Panc1 (cell line): ENCODE results near the gene PPIB. TPM values are rescaled to one million over a fixed set of nuclear protein-coding genes. Genes with fewer than 3 reads are reported as not detected.

Experiments
- ATAC-seq: fragments of 200-7000 bp; cut with Tn5 transposase; 2 replicates; pipeline ENCODE4 v1.9.1; 2020; ENCODE audit warnings: mild to moderate bottlenecking, moderate library complexity
- BruUV-seq: library from RNA; stranded (reverse); fragments of 400-500 nt; replicated peaks from 2 replicates; lab custom pipeline; 2021; lab: Mats Ljungman, UMichigan
- CTCF ChIA-PET: fragments of 300-600 bp; sonication (Branson Sonifier 250); formaldehyde crosslinking; loops from one replicate; lab custom pipeline; 2022; ENCODE audit warnings: antibody characterized with exemption; lab: Charles Lee
- POLR2A ChIA-PET: fragments of 300-600 bp; sonication (Branson Sonifier 250); formaldehyde crosslinking; loops from one replicate; lab custom pipeline; 2022; ENCODE audit warnings: antibody characterized with exemption; lab: Charles Lee
- DNase-seq: peaks from one replicate; pipeline ENCODE4 v3.0.0-alpha.2; 2010; ENCODE audit warnings: low read depth, low spot score
- H3K27ac ChIP-seq: 2 replicates; pipeline ENCODE4 v1.5.1; 2011; ENCODE audit warnings: mild to moderate bottlenecking, low read length, inconsistent platforms
- H3K27me3 ChIP-seq: fragments of 200-500 bp; sonication (Bioruptor generic); 2 replicates; pipeline ENCODE4 v1.6.0; 2014; ENCODE audit warnings: low read length, inconsistent platforms; ENCODE audit not compliant: control insufficient read depth, insufficient read depth
- H3K36me3 ChIP-seq: fragments of 200-500 bp; sonication (Bioruptor generic); 2 replicates; pipeline ENCODE4 v1.5.1; 2014; ENCODE audit warnings: inconsistent platforms, mild to moderate bottlenecking, low read length, moderate library complexity; ENCODE audit not compliant: control insufficient read depth, insufficient read depth
- H3K4me1 ChIP-seq: 2 replicates; pipeline ENCODE4 v1.5.1; 2011; ENCODE audit warnings: inconsistent platforms, mild to moderate bottlenecking, low read length, moderate library complexity; ENCODE audit not compliant: control insufficient read depth, insufficient read depth
- H3K4me3 ChIP-seq, 2 experiments: 2 replicates each; pipeline ENCODE4 v1.5.1; 2011 to 2012; ENCODE audit warnings: low read depth in 2 of 2, low read length in 2 of 2, mild to moderate bottlenecking in 2 of 2, inconsistent platforms in 1 of 2, moderate library complexity in 1 of 2
- H3K9me3 ChIP-seq: fragments of 200-500 bp; sonication (Bioruptor generic); 2 replicates; pipeline ENCODE4 v1.5.1; 2014; ENCODE audit warnings: low read depth, mild to moderate bottlenecking, inconsistent platforms, low read length, moderate library complexity; ENCODE audit not compliant: control insufficient read depth, insufficient read depth
- POLR2AphosphoS5 ChIP-seq: IDR thresholded peaks from 2 replicates; pipeline ENCODE4 v1.6.1; 2012; ENCODE audit warnings: mild to moderate bottlenecking, low read depth, low read length, moderate library complexity
- SIN3A ChIP-seq: IDR thresholded peaks from 2 replicates; pipeline ENCODE4 v1.6.1; 2012; ENCODE audit warnings: low read depth, mild to moderate bottlenecking, low read length, moderate library complexity, borderline replicate concordance; ENCODE audit not compliant: insufficient read depth
- in situ Hi-C: cut with HindIII; loops from 2 replicates; pipeline ENCODE4 v1.10.0; 2016; ENCODE audit warnings: low sequenced_read_pairs, low pct_unique_long_range_greater_than_20kb
- intact Hi-C: fragments of 100-400 bp; cut with micrococcal nuclease; formaldehyde crosslinking; loops from one replicate; pipeline ENCODE4 v1.10.0; 2022; ENCODE audit not compliant: unreplicated experiment
- total RNA-seq: library from RNA; stranded (reverse); gene quantifications from one replicate; pipeline ENCODE4 v1.2.1, GENCODE V29; 2021; ENCODE audit not compliant: unreplicated experiment
- TF ChIP-seq, protein P1 (sequence below): fragments of 450-650 bp; IDR thresholded peaks from 2 replicates; pipeline ENCODE4 v1.5.1; 2017; ENCODE audit warnings: mild to moderate bottlenecking
- TF ChIP-seq, protein P2 (sequence below), 2 experiments: IDR thresholded peaks; 2 replicates each; pipeline ENCODE4 v1.6.1; 2011 to 2012; ENCODE audit warnings: low read depth in 2 of 2, control low read depth in 1 of 2, low read length in 1 of 2, mild to moderate bottlenecking in 1 of 2, moderate library complexity in 1 of 2; ENCODE audit not compliant: insufficient read depth in 1 of 2

Gene PPIB
- total RNA-seq, 1 experiment from 2014 or later, result 407 TPM

DNA sequence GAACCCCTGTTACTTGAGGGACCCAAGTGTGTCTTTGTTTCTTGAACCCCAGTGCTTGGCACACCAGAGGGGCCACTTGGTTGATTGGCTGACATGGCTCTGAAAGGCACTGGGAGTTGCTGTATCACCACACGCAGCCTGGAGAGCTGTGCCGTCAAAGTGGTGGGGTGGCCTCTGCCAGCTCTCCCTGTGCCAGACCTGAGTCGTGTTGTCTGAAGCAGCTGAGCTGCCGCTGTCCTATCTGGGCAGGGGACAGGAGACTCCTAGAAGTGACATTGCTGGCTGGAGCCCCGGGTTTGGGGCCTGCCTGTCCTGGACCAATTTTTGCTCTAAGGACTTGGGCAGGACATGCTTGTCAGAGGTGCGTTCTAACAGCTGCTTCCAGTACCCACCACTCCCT lies 16.8 kb downstream of the PPIB start:
- in situ Hi-C loops, result no loop called here
- CTCF ChIA-PET, result interaction anchor here (0.5 kb wide), 1 partner anchor 495 kb away, joined by 5 read pairs; no protein-coding TSS in a partner anchor
- intact Hi-C loops, result no loop called here
- ATAC-seq (no peak), DNase-seq (no peak)
- BruUV-seq, result no TSS peak
- TF ChIP-seq, protein P1, sequence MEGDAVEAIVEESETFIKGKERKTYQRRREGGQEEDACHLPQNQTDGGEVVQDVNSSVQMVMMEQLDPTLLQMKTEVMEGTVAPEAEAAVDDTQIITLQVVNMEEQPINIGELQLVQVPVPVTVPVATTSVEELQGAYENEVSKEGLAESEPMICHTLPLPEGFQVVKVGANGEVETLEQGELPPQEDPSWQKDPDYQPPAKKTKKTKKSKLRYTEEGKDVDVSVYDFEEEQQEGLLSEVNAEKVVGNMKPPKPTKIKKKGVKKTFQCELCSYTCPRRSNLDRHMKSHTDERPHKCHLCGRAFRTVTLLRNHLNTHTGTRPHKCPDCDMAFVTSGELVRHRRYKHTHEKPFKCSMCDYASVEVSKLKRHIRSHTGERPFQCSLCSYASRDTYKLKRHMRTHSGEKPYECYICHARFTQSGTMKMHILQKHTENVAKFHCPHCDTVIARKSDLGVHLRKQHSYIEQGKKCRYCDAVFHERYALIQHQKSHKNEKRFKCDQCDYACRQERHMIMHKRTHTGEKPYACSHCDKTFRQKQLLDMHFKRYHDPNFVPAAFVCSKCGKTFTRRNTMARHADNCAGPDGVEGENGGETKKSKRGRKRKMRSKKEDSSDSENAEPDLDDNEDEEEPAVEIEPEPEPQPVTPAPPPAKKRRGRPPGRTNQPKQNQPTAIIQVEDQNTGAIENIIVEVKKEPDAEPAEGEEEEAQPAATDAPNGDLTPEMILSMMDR, result no peak
- TF ChIP-seq SIN3A, result no peak
- TF ChIP-seq POLR2AphosphoS5, result no peak
- POLR2A ChIA-PET, result interaction anchor here (0.5 to 0.6 kb wide), 2 partner anchors 17 to 583 kb away, joined by 3 to 9 read pairs; no protein-coding TSS in a partner anchor
- Histone ChIP-seq H3K36me3 (0 out of 2 replicates have a peak, but pooled peaks cover 8% of the 10 kb centered on the region), H3K9me3 (no peaks in the 10 kb centered on the region), H3K4me1 (no peaks in the 10 kb centered on the region), H3K4me3 (no peak overlapping the region), H3K27ac (no peak overlapping the region), H3K27me3 (no peaks in the 10 kb centered on the region)

- Histone ChIP-seq H3K4me3 (no peak overlapping the region), H3K36me3 (0 out of 2 replicates have a peak, but pooled peaks cover 8% of the 10 kb centered on the region), H3K4me1 (no peaks in the 10 kb centered on the region), H3K9me3 (no peaks in the 10 kb centered on the region), H3K27me3 (no peaks in the 10 kb centered on the region), H3K27ac (no peak overlapping the region)
- ChIA-PET POLR2A (no interaction called here), CTCF (no interaction called here)
- TF ChIP-seq, protein P1, result no peak
- TF ChIP-seq SIN3A, result no peak
- TF ChIP-seq, protein P2, sequence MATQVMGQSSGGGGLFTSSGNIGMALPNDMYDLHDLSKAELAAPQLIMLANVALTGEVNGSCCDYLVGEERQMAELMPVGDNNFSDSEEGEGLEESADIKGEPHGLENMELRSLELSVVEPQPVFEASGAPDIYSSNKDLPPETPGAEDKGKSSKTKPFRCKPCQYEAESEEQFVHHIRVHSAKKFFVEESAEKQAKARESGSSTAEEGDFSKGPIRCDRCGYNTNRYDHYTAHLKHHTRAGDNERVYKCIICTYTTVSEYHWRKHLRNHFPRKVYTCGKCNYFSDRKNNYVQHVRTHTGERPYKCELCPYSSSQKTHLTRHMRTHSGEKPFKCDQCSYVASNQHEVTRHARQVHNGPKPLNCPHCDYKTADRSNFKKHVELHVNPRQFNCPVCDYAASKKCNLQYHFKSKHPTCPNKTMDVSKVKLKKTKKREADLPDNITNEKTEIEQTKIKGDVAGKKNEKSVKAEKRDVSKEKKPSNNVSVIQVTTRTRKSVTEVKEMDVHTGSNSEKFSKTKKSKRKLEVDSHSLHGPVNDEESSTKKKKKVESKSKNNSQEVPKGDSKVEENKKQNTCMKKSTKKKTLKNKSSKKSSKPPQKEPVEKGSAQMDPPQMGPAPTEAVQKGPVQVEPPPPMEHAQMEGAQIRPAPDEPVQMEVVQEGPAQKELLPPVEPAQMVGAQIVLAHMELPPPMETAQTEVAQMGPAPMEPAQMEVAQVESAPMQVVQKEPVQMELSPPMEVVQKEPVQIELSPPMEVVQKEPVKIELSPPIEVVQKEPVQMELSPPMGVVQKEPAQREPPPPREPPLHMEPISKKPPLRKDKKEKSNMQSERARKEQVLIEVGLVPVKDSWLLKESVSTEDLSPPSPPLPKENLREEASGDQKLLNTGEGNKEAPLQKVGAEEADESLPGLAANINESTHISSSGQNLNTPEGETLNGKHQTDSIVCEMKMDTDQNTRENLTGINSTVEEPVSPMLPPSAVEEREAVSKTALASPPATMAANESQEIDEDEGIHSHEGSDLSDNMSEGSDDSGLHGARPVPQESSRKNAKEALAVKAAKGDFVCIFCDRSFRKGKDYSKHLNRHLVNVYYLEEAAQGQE (IDR thresholded peaks at IDR 0.05; ENCODE audit: insufficient read depth in 1 of 2, low read depth in 2 of 2, low read length in 1 of 2), result no peak
- no peak for ATAC-seq
- no TSS peak for BruUV-seq
- no peak for DNase-seq
- in situ Hi-C loops (no loop called here), intact Hi-C loops (no loop called here)
Measured at GRCh38 chr15:64144565-64145281, 18.1 kb downstream of the PPIB start.
